Fibroblast of skin of scalp (primary cell): ENCODE data around the gene ERICH2.

ENCODE experiments used
- DNase-seq: peaks from one replicate; pipeline ENCODE4 v3.0.0-alpha.2; 2013

ERICH2 gene

GRCh38 chr2:170817093-170818035, 47.2 kb downstream of the ERICH2 start:
- no peak for DNase-seq

GRCh38 chr2:170818036-170818751, 48.0 kb downstream of the ERICH2 start:
- no peak for DNase-seq

GRCh38 chr2:170818752-170819470, 48.7 kb downstream of the ERICH2 start:
- DNase-seq = no peak

- DNase-seq = no peak
Observed at GRCh38 chr2:170819680-170820664, 49.8 kb downstream of the ERICH2 start.

- no peak for DNase-seq
Observed at GRCh38 chr2:170820757-170821530, 50.8 kb downstream of the ERICH2 start.

GRCh38 chr2:170821531-170822289, 51.5 kb downstream of the ERICH2 start:
- no peak for DNase-seq

- no peak for DNase-seq
Observed at GRCh38 chr2:170822290-170823087, 52.3 kb downstream of the ERICH2 start.

- DNase-seq = no peak
Observed at GRCh38 chr2:170823088-170823897, 53.1 kb downstream of the ERICH2 start.

- no peak for DNase-seq
Observed at GRCh38 chr2:170823898-170824215, 53.7 kb downstream of the ERICH2 start.

- no peak for DNase-seq
Observed at GRCh38 chr2:170824526-170825015, 54.4 kb downstream of the ERICH2 start.

- no peak for DNase-seq
Observed at GRCh38 chr2:170827841-170828532, 57.8 kb downstream of the ERICH2 start.

- no peak for DNase-seq
Observed at GRCh38 chr2:170828533-170828916, 58.3 kb downstream of the ERICH2 start.

- no peak for DNase-seq
Observed at GRCh38 chr2:170829036-170829435, 58.9 kb downstream of the ERICH2 start.

GRCh38 chr2:170830166-170830565, 60.0 kb downstream of the ERICH2 start:
- no peak for DNase-seq

GRCh38 chr2:170831115-170831514, 60.9 kb downstream of the ERICH2 start:
- no peak for DNase-seq

- no peak for DNase-seq
Observed at GRCh38 chr2:170836027-170836426, 65.8 kb downstream of the ERICH2 start.

GRCh38 chr2:170840717-170841210, 70.6 kb downstream of the ERICH2 start:
- no peak for DNase-seq

GRCh38 chr2:170842785-170843184, 72.6 kb downstream of the ERICH2 start:
- peak; percentile 71 for DNase-seq
